ENCODE results near the gene HDAC10.

Gene HDAC10

DNA sequence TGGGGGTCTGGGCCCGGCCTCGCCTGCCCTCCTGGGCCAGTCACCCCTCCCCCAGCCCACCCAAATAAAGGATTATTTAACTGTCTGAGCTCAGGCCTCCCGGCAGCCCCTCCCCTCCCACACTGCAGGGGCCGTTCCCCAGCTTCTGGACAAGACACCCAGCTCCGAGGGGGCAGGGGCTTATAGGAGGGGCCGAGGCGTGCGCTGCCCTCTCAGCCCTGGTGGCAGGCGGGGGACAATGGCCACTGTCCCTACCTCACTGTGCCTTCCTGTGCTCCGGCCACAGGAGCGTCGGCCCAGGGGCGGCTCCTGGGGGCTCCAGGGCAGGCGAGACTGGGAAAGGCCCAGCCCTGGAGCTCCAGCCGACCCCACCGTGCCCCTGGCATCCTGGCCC, 52.4 kb downstream of the HDAC10 start:
- FAIRE-seq, result no peak

DNA sequence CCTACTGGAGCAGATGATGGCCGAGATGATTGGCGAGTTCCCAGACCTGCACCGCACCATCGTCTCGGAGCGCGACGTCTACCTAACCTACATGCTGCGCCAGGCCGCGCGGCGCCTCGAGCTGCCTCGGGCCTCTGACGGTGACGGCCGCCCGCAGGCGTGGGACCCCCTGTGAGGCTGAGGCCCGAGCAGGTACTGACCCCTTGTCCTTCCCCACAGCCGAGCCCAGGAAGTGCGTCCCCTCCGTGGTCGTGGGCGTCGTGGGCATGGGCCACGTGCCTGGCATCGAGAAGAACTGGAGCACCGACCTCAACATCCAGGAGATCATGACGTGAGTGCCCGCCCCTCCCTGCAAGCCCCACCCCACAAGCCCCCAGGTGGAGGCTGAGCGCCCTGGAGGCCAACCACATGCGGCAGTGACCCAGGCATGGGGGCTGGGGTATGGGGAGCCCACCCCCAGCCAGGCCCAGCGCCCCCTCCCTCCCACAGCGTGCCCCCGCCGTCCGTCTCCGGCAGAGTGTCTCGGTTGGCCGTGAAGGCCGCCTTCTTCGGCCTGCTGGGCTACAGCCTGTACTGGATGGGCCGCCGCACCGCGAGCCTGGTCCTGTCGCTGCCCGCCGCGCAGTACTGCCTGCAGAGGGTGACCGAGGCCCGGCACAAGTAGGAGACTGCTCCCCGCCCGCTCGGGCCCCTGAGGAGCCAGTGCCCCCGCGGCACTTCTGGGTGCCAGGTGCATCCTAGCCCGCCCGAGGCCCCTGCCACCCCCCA, 53.0 kb downstream of the HDAC10 start:
- no peak for FAIRE-seq

DNA sequence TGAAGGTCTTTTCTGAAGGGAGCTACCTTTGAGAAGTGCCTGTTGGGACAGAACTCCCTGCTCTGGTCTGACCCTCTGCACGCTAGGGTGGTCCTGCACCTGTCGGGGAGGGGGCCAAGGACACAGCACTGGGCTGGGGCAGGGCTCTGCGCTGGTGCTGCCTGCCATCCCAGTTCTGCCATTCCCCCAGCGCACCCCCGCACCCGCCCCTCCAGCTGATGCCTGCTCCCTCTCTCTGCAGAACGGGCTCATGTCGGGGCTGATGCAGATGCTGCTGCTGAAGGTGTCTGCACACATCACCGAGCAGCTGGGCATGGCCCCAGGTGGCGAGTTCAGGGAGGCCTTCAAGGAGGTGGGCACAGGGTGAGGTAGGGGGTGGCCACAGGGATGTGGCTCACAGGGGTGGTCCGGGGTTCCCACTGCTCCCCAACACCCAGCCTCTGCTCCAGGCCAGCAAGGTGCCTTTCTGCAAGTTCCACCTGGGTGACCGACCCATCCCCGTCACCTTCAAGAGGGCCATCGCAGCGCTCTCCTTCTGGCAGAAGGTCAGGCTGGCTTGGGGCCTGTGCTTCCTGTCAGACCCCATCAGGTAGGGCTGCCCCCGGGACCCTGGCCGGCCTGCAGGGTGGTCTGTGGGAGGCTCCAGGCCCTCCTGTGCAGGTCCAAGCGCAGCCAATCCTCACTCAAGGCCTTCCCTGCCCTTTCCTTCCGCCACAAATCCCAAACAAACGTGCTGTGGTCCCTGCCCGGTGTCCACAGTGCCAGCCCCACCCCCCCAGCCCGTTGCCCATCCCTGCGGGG, 53.9 kb downstream of the HDAC10 start:
- no peak for FAIRE-seq

DNA sequence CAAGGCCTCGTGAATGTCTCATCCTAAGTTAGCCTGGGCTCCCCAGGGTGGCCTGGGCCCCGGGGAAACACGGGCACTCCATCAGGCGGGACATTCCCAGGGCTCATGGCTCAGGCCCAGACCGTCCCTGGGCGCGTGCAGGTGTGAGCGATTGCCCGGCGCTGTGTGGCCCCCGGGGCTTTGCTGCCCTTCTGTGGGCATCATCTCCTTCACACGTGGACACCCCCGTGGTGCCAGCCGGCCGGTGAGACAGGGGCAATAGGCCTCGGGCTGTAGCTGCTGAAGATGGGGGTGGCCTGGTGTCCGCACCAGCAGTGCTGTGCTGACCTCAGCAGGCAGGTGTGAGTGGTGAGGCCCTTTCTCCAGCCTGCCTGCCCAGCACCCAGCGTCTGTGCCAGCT, 54.8 kb downstream of the HDAC10 start:
- FAIRE-seq, result no peak

All from islet of Langerhans (tissue), 1 donor.